DND-41 (cell line): ENCODE data around the gene BORCS8.
"Not testable (repeated sequence)": the region's sequence is repeated elsewhere in the genome, so short reads cannot be mapped to it uniquely, and the experiment has no call there.

Experiments used
- ATAC-seq: fragments of 200-7000 bp; cut with Tn5 transposase; 3 replicates; pipeline ENCODE4 v1.9.1; 2021; ENCODE audit warnings: low read depth; ENCODE audit not compliant: insufficient read depth
- DNase-seq: peaks from one replicate; pipeline ENCODE4 v3.0.0-alpha.2; 2020
- H2AFZ ChIP-seq: 2 replicates; pipeline ENCODE4 v1.6.0; 2012; ENCODE audit warnings: low read depth, low read length
- H3K27ac ChIP-seq: 2 replicates; pipeline ENCODE4 v1.5.1; 2012; ENCODE audit warnings: low read length, inconsistent platforms
- H3K27me3 ChIP-seq: fragments of 200-600 bp; sonication (generic); 2 replicates; pipeline ENCODE4 v1.6.0; 2012; ENCODE audit warnings: low read length, mild to moderate bottlenecking, inconsistent platforms; ENCODE audit not compliant: insufficient read depth, poor library complexity
- H3K36me3 ChIP-seq: 2 replicates; pipeline ENCODE4 v1.5.1; 2012; ENCODE audit warnings: low read length, inconsistent platforms; ENCODE audit not compliant: insufficient read depth
- H3K4me1 ChIP-seq: 2 replicates; pipeline ENCODE4 v1.5.1; 2012; ENCODE audit warnings: mild to moderate bottlenecking, low read length; ENCODE audit not compliant: insufficient read depth
- H3K4me2 ChIP-seq: 2 replicates; pipeline ENCODE4 v1.6.0; 2012; ENCODE audit warnings: mild to moderate bottlenecking, moderate library complexity, low read length, inconsistent platforms; ENCODE audit not compliant: insufficient read depth
- H3K4me3 ChIP-seq, 2 experiments: fragments of 200-600 bp in 1 of 2; shearing (Covaris generic) in 1 of 2; 2 replicates each; pipeline ENCODE4 v1.5.1; 2012 to 2016; ENCODE audit warnings: inconsistent platforms in 2 of 2, low read length in 2 of 2, mild to moderate bottlenecking in 2 of 2, low read depth in 1 of 2, moderate library complexity in 1 of 2
- H3K79me2 ChIP-seq: 2 replicates; pipeline ENCODE4 v1.6.0; 2012; ENCODE audit warnings: low read length, inconsistent platforms; ENCODE audit not compliant: insufficient read depth
- H3K9ac ChIP-seq: 2 replicates; pipeline ENCODE4 v1.6.0; 2012; ENCODE audit warnings: low read depth, mild to moderate bottlenecking, inconsistent platforms, low read length, moderate library complexity
- H3K9me3 ChIP-seq: 2 replicates; pipeline ENCODE4 v1.5.1; 2012; ENCODE audit warnings: low read length, moderate library complexity, mild to moderate bottlenecking, inconsistent platforms; ENCODE audit not compliant: insufficient read depth, severe bottlenecking
- H4K20me1 ChIP-seq: 2 replicates; pipeline ENCODE4 v1.6.0; 2012; ENCODE audit warnings: low read length; ENCODE audit not compliant: insufficient read depth
- CTCF ChIP-seq: IDR thresholded peaks from 2 replicates; pipeline ENCODE4 v1.5.1; 2012; ENCODE audit warnings: borderline replicate concordance, low read length, moderate library complexity, mild to moderate bottlenecking; ENCODE audit not compliant: poor library complexity, severe bottlenecking; ENCODE audit errors: extremely low read depth
- EZH2 ChIP-seq: IDR thresholded peaks from 3 replicates; pipeline ENCODE4 v1.6.1; 2012; ENCODE audit warnings: borderline replicate concordance, low read depth, mild to moderate bottlenecking, moderate library complexity, low read length, inconsistent platforms; ENCODE audit not compliant: severe bottlenecking

BORCS8 gene

GRCh38 chr19:19149435-19149834 is 42.5 kb downstream of the BORCS8 start:
- peaks cover 9% of the 10 kb centered on the region for H3K36me3 ChIP-seq
- H2AFZ ChIP-seq = no peak overlapping the region
- no peaks in the 10 kb centered on the region for H3K4me1 ChIP-seq
- TF ChIP-seq EZH2 (no peak), CTCF (no peak)
- no peaks in the 10 kb centered on the region for H3K9me3 ChIP-seq
- no peak overlapping the region for H3K27ac ChIP-seq
- no peak overlapping the region for H3K9ac ChIP-seq
- H3K79me2 ChIP-seq = no peaks in the 10 kb centered on the region
- ATAC-seq = no peak
- no peaks in the 10 kb centered on the region for H3K27me3 ChIP-seq
- no peaks in the 10 kb centered on the region for H4K20me1 ChIP-seq
- no peak overlapping the region for H3K4me3 ChIP-seq
- no peak for DNase-seq
- H3K4me2 ChIP-seq = no peak overlapping the region

- H3K9me3 ChIP-seq, ATAC-seq, H3K27ac ChIP-seq, H3K4me1 ChIP-seq, H4K20me1 ChIP-seq, H3K27me3 ChIP-seq, H3K9ac ChIP-seq, H3K4me3 ChIP-seq, H3K36me3 ChIP-seq, H2AFZ ChIP-seq, DNase-seq, H3K4me2 ChIP-seq, H3K79me2 ChIP-seq: not testable (repeated sequence)
Observed at GRCh38 chr19:19148504-19148903, 43.4 kb downstream of the BORCS8 start.

- Histone ChIP-seq H3K9ac (no peak overlapping the region), H3K27me3 (no peaks in the 10 kb centered on the region), H3K4me1 (no peaks in the 10 kb centered on the region), H2AFZ (no peak overlapping the region), H3K27ac (no peak overlapping the region), H3K36me3 (peaks cover 9% of the 10 kb centered on the region), H3K4me3 (no peak overlapping the region), H3K4me2 (no peak overlapping the region), H4K20me1 (no peaks in the 10 kb centered on the region), H3K79me2 (no peaks in the 10 kb centered on the region), H3K9me3 (no peaks in the 10 kb centered on the region)
- no peak for DNase-seq
- ATAC-seq = no peak
- no peak for TF ChIP-seq CTCF
- TF ChIP-seq EZH2 = no peak
Observed at GRCh38 chr19:19147344-19147743, 44.6 kb downstream of the BORCS8 start.

- Histone ChIP-seq H3K4me1 (no peaks in the 10 kb centered on the region), H3K9me3 (no peaks in the 10 kb centered on the region), H3K4me2 (no peak overlapping the region), H3K4me3 (no peak overlapping the region), H3K9ac (no peak overlapping the region), H4K20me1 (no peaks in the 10 kb centered on the region), H3K36me3 (peaks cover 9% of the 10 kb centered on the region), H2AFZ (no peak overlapping the region), H3K27me3 (no peaks in the 10 kb centered on the region), H3K27ac (no peak overlapping the region), H3K79me2 (no peaks in the 10 kb centered on the region)
- no peak for DNase-seq
- no peak for ATAC-seq
- TF ChIP-seq CTCF (no peak), EZH2 (no peak)
Observed at GRCh38 chr19:19146865-19147264, 45.1 kb downstream of the BORCS8 start.
